KBM-7 (cell line): ENCODE results near the gene EYS.
A peak's percentile ranks its signal among the peaks of the same experiment; 100 is the strongest.

Experiments
- DNase-seq: peaks from one replicate; pipeline ENCODE4 v3.0.0-alpha.2; 2015
- in situ Hi-C: fragments of 300-500 bp; cut with MboI; formaldehyde crosslinking; loops from 2 replicates; pipeline ENCODE4 v1.14.3; 2020; ENCODE audit warnings: low sequenced_read_pairs, low pct_unique_long_range_greater_than_20kb, mixed read lengths

Gene EYS

GRCh38 chr6:65707126-65707826, at the start of gene EYS:
Gene EYS, minus strand, starts transcription at chr6:65707226. Its CDS starts 211,816 bp downstream, at chr6:65495410.
- DNase-seq, result no peak
- in situ Hi-C loops, result no loop called here

GRCh38 chr6:65746302-65746701, 39.3 kb upstream of the EYS start:
- no peak for DNase-seq
- in situ Hi-C loops, result no loop called here

GRCh38 chr6:65745614-65746013, 38.6 kb upstream of the EYS start:
- in situ Hi-C loops, result no loop called here
- DNase-seq, result no peak

GRCh38 chr6:65728879-65729479, 22.0 kb upstream of the EYS start:
- in situ Hi-C loops, result no loop called here
- DNase-seq, result no peak

- DNase-seq, result peak; percentile 81
- in situ Hi-C loops, result no loop called here
These were observed 12.1 kb upstream of the EYS start for GRCh38 chr6:65719101-65719500.

GRCh38 chr6:65711531-65711930, 4.5 kb upstream of the EYS start:
- no peak for DNase-seq
- in situ Hi-C loops, result no loop called here

GRCh38 chr6:65709099-65709830, 2.2 kb upstream of the EYS start:
- in situ Hi-C loops, result no loop called here
- DNase-seq, result no peak

GRCh38 chr6:65708162-65708561, 1.1 kb upstream of the EYS start:
- in situ Hi-C loops, result no loop called here
- DNase-seq, result no peak

GRCh38 chr6:65706436-65706835, 590 bp downstream of the EYS start:
- DNase-seq, result no peak
- in situ Hi-C loops, result no loop called here

- DNase-seq, result no peak
- in situ Hi-C loops, result no loop called here
These were observed 5.7 kb downstream of the EYS start for GRCh38 chr6:65701325-65701724.

GRCh38 chr6:65700561-65700960, 6.5 kb downstream of the EYS start:
- in situ Hi-C loops, result no loop called here

GRCh38 chr6:65692109-65692508, 14.9 kb downstream of the EYS start:
- in situ Hi-C loops, result no loop called here
- no peak for DNase-seq

More at GRCh38 chr6:65700561-65700960, 6.5 kb downstream of the EYS start:
- DNase-seq, result peak; percentile 45

GRCh38 chr6:65680232-65680631, 26.8 kb downstream of the EYS start:
- no peak for DNase-seq
- in situ Hi-C loops, result no loop called here

- DNase-seq, result no peak
- in situ Hi-C loops, result no loop called here
These were observed 35.1 kb downstream of the EYS start for GRCh38 chr6:65671922-65672321.

GRCh38 chr6:65667916-65668656, 38.9 kb downstream of the EYS start:
- DNase-seq, result no peak

GRCh38 chr6:65650086-65650485, 56.9 kb downstream of the EYS start:
- in situ Hi-C loops, result no loop called here

More at GRCh38 chr6:65667916-65668656, 38.9 kb downstream of the EYS start:
- in situ Hi-C loops, result no loop called here

GRCh38 chr6:65649392-65649791, 57.6 kb downstream of the EYS start:
- in situ Hi-C loops, result no loop called here
- DNase-seq, result no peak

More at GRCh38 chr6:65650086-65650485, 56.9 kb downstream of the EYS start:
- DNase-seq, result no peak

GRCh38 chr6:65646544-65646943, 60.5 kb downstream of the EYS start:
- peak; percentile 76 for DNase-seq
- in situ Hi-C loops, result no loop called here

GRCh38 chr6:65642776-65643175, 64.2 kb downstream of the EYS start:
- in situ Hi-C loops, result no loop called here

More at GRCh38 chr6:65642776-65643175, 64.2 kb downstream of the EYS start:
- no peak for DNase-seq
